ENCODE measurements around the gene FCRL4. TPM values are rescaled to one million over a fixed set of nuclear protein-coding genes. Genes with fewer than 3 reads are reported as not detected.

FCRL4 gene
- total RNA-seq, 1 donor from 2014 or later = not detected

- H3K9ac ChIP-seq = no peak overlapping the region
- Mint-ChIP-seq H3K9me3 (no peaks in the 10 kb centered on the region), H3K36me3 (no peaks in the 10 kb centered on the region), H3K4me3 (no peak overlapping the region), H3K4me1 (no peaks in the 10 kb centered on the region), H3K27me3 (ENCODE audit: insufficient read depth, low read depth) (no peaks in the 10 kb centered on the region), H3K27ac (no peak overlapping the region)
- DNase-seq (ENCODE audit: low spot score) = peak; percentile 26
- no peaks in the 10 kb centered on the region for H3K9me3 ChIP-seq (ENCODE audit: low read depth)
- no peak for TF ChIP-seq EZH2phosphoT487 (IDR thresholded peaks at IDR 0.05)
- TF ChIP-seq, protein P1, sequence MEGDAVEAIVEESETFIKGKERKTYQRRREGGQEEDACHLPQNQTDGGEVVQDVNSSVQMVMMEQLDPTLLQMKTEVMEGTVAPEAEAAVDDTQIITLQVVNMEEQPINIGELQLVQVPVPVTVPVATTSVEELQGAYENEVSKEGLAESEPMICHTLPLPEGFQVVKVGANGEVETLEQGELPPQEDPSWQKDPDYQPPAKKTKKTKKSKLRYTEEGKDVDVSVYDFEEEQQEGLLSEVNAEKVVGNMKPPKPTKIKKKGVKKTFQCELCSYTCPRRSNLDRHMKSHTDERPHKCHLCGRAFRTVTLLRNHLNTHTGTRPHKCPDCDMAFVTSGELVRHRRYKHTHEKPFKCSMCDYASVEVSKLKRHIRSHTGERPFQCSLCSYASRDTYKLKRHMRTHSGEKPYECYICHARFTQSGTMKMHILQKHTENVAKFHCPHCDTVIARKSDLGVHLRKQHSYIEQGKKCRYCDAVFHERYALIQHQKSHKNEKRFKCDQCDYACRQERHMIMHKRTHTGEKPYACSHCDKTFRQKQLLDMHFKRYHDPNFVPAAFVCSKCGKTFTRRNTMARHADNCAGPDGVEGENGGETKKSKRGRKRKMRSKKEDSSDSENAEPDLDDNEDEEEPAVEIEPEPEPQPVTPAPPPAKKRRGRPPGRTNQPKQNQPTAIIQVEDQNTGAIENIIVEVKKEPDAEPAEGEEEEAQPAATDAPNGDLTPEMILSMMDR (IDR thresholded peaks at IDR 0.05) = no peak
- TF ChIP-seq EZH2 (IDR thresholded peaks at IDR 0.05) = no peak
- H2AFZ ChIP-seq (replicated peaks) = no peak overlapping the region
- no peaks in the 10 kb centered on the region for H3K4me1 ChIP-seq
- H3F3A ChIP-seq (ENCODE audit: low read depth) = no peaks in the 10 kb centered on the region
- H3K36me3 ChIP-seq = no peaks in the 10 kb centered on the region
- no peak overlapping the region for H3K27ac ChIP-seq
- H3K4me2 ChIP-seq = no peak overlapping the region
- H3K79me2 ChIP-seq (ENCODE audit: low read depth) = no peaks in the 10 kb centered on the region
- H3K4me3 ChIP-seq = no peak overlapping the region
- H3K27me3 ChIP-seq = no peaks in the 10 kb centered on the region
- no peaks in the 10 kb centered on the region for H4K20me1 ChIP-seq (ENCODE audit: low read depth)
Observed at GRCh38 chr1:157585984-157586383, 11.9 kb downstream of the FCRL4 start.

GRCh38 chr1:157584503-157584902 lies 13.4 kb downstream of the FCRL4 start:
- Mint-ChIP-seq H3K4me3 (no peak overlapping the region), H3K36me3 (no peaks in the 10 kb centered on the region), H3K4me1 (no peaks in the 10 kb centered on the region), H3K9me3 (no peaks in the 10 kb centered on the region), H3K27ac (no peak overlapping the region), H3K27me3 (ENCODE audit: insufficient read depth, low read depth) (no peaks in the 10 kb centered on the region)
- Histone ChIP-seq H3K4me1 (no peaks in the 10 kb centered on the region), H3K36me3 (no peaks in the 10 kb centered on the region), H3K9ac (no peak overlapping the region), H3F3A (ENCODE audit: low read depth) (no peaks in the 10 kb centered on the region), H3K27ac (no peak overlapping the region), H2AFZ (replicated peaks) (no peak overlapping the region), H3K4me2 (no peak overlapping the region), H4K20me1 (ENCODE audit: low read depth) (no peaks in the 10 kb centered on the region), H3K27me3 (no peaks in the 10 kb centered on the region), H3K79me2 (ENCODE audit: low read depth) (no peaks in the 10 kb centered on the region), H3K4me3 (no peak overlapping the region), H3K9me3 (ENCODE audit: low read depth) (no peaks in the 10 kb centered on the region)
- DNase-seq (ENCODE audit: low spot score) = no peak
- TF ChIP-seq EZH2phosphoT487 (IDR thresholded peaks at IDR 0.05) (no peak), EZH2 (IDR thresholded peaks at IDR 0.05) (no peak)
- TF ChIP-seq, protein P1 (IDR thresholded peaks at IDR 0.05) = no peak

GRCh38 chr1:157580828-157581210 lies 17.1 kb downstream of the FCRL4 start:
- Histone ChIP-seq H3K79me2 (ENCODE audit: low read depth) (no peaks in the 10 kb centered on the region), H3K9ac (no peak overlapping the region), H3K4me2 (no peak overlapping the region), H3K36me3 (no peaks in the 10 kb centered on the region), H4K20me1 (ENCODE audit: low read depth) (no peaks in the 10 kb centered on the region), H3K27me3 (no peaks in the 10 kb centered on the region), H3K9me3 (ENCODE audit: low read depth) (no peaks in the 10 kb centered on the region), H3K4me3 (no peak overlapping the region), H2AFZ (replicated peaks) (no peak overlapping the region), H3K27ac (no peak overlapping the region), H3K4me1 (no peaks in the 10 kb centered on the region), H3F3A (ENCODE audit: low read depth) (no peaks in the 10 kb centered on the region)
- no peaks in the 10 kb centered on the region for H3K4me1 Mint-ChIP-seq
- TF ChIP-seq, protein P1 (IDR thresholded peaks at IDR 0.05) = no peak
- TF ChIP-seq EZH2phosphoT487 (IDR thresholded peaks at IDR 0.05) = no peak
- TF ChIP-seq EZH2 (IDR thresholded peaks at IDR 0.05) = no peak
- no peak overlapping the region for H3K27ac Mint-ChIP-seq
- no peaks in the 10 kb centered on the region for H3K36me3 Mint-ChIP-seq
- DNase-seq (ENCODE audit: low spot score) = no peak
- H3K4me3 Mint-ChIP-seq = no peak overlapping the region
- no peaks in the 10 kb centered on the region for H3K9me3 Mint-ChIP-seq
- no peaks in the 10 kb centered on the region for H3K27me3 Mint-ChIP-seq (ENCODE audit: insufficient read depth, low read depth)
